ENCODE measurements around the gene MPV17L2. TPM values are rescaled to one million over a fixed set of nuclear protein-coding genes. Genes with fewer than 3 reads are reported as not detected.

MPV17L2 gene
- total and polyA plus RNA-seq, 2 of the 4 experiments (the other 2 are of a cell fraction) = 7.2 to 19.5 TPM

DNA sequence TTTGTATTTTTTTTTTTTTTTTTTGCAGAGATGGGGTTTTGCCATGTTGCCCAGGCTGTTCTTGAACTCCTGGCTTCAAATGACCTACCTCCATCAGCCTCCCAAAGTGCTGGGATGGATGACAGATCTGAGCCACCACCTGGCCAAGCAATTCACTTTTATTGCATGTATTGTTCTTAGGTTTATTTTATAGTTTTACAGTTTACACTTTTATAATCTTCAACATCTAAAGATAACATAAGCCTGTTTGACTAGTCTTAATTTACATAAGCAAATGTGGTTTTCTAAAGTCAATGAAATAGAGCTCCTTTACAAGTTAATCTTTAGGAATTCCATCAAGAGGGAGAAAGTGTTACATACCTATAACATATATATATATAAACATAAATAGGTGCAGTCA is 9.5 kb upstream of the MPV17L2 start:
- Histone ChIP-seq H4K5ac (ENCODE audit: low read depth, low read length) (no peak overlapping the region), H4K20me1 (ENCODE audit: insufficient read depth, low read length) (no peaks in the 10 kb centered on the region), H3K36me3 (ENCODE audit: control insufficient read depth, insufficient read depth, low read length) (no peaks in the 10 kb centered on the region), H3K18ac (ENCODE audit: low read depth, low read length) (no peak overlapping the region), H3K4me3 (ENCODE audit: insufficient read depth, low read depth, low read length) (no peak overlapping the region), H2AK9ac (replicated peaks; ENCODE audit: low read depth, low read length, poor library complexity) (no peak overlapping the region), H3K9ac (ENCODE audit: low read depth, low read length) (no peak overlapping the region), H2AK5ac (ENCODE audit: low read depth, low read length) (no peak overlapping the region), H2AFZ (replicated peaks; ENCODE audit: low read length, poor library complexity) (no peak overlapping the region), H2BK15ac (ENCODE audit: low read depth, low read length) (no peak overlapping the region), H3K27ac (ENCODE audit: insufficient read depth, low read length) (no peak overlapping the region), H3K9me3 (ENCODE audit: control insufficient read depth, insufficient read depth, low read length) (no peaks in the 10 kb centered on the region), H3K27me3 (ENCODE audit: control insufficient read depth, insufficient read depth, low read length) (peaks cover 9% of the 10 kb centered on the region), H3K79me1 (ENCODE audit: low read depth in 1 of 2, low read length in 2 of 2) (no peaks in the 10 kb centered on the region), H3K4me1 (ENCODE audit: control insufficient read depth, insufficient read depth, low read length) (no peaks in the 10 kb centered on the region), H3K14ac (replicated peaks; ENCODE audit: low read depth, low read length) (no peak overlapping the region), H3K56ac (ENCODE audit: extremely low read depth, insufficient read depth, low read length) (no peak overlapping the region), H4K91ac (ENCODE audit: insufficient read depth, low read depth, low read length) (no peak overlapping the region), H4K8ac (ENCODE audit: low read depth in 2 of 2, low read length in 2 of 2) (no peak overlapping the region), H2BK20ac (ENCODE audit: low read depth, low read length) (no peak overlapping the region), H3K4me2 (ENCODE audit: low read depth, low read length) (no peak overlapping the region), H2BK120ac (ENCODE audit: low read depth, low read length) (no peak overlapping the region), H3K9me1 (ENCODE audit: insufficient read depth, low read length) (no peaks in the 10 kb centered on the region), H3K23ac (ENCODE audit: low read depth, low read length) (no peak overlapping the region), H3K4ac (ENCODE audit: low read depth, low read length) (no peak overlapping the region), H2BK5ac (ENCODE audit: low read depth, low read length, poor library complexity, severe bottlenecking) (no peak overlapping the region)
- DNase-seq (no peak), ATAC-seq (ENCODE audit: low read depth) (no peak)
- CTCF ChIA-PET = no interaction called here
- in situ Hi-C loops (cut with MboI; ENCODE audit: low sequenced_read_pairs) = no loop called here
- TF ChIP-seq MXI1 (IDR thresholded peaks at IDR 0.05; ENCODE audit: borderline replicate concordance, low read depth, low read length) (no peak), CHD1 (IDR thresholded peaks at IDR 0.05; ENCODE audit: low read depth, low read length) (no peak), MAZ (IDR thresholded peaks at IDR 0.05; ENCODE audit: borderline replicate concordance, low read depth, low read length) (no peak), MAFK (IDR thresholded peaks at IDR 0.05; ENCODE audit: low read depth, low read length) (no peak), RCOR1 (IDR thresholded peaks at IDR 0.05; ENCODE audit: insufficient replicate concordance, low read length) (no peak), FOS (IDR thresholded peaks at IDR 0.05; ENCODE audit: low read depth, low read length) (no peak), POLR2A (IDR thresholded peaks at IDR 0.05; ENCODE audit: low read depth, low read length) (no peak), CEBPB (IDR thresholded peaks at IDR 0.05; ENCODE audit: low read depth, low read length) (no peak), NFE2L2 (IDR thresholded peaks at IDR 0.05; ENCODE audit: low read depth, low read length) (no peak), RFX5 (IDR thresholded peaks at IDR 0.05; ENCODE audit: low read depth, low read length) (no peak), RAD21 (IDR thresholded peaks at IDR 0.05; ENCODE audit: low read length) (no peak), BHLHE40 (IDR thresholded peaks at IDR 0.05; ENCODE audit: low read depth, low read length) (no peak), SMC3 (IDR thresholded peaks at IDR 0.05; ENCODE audit: low read depth, low read length) (no peak)
- TF ChIP-seq, protein P1, sequence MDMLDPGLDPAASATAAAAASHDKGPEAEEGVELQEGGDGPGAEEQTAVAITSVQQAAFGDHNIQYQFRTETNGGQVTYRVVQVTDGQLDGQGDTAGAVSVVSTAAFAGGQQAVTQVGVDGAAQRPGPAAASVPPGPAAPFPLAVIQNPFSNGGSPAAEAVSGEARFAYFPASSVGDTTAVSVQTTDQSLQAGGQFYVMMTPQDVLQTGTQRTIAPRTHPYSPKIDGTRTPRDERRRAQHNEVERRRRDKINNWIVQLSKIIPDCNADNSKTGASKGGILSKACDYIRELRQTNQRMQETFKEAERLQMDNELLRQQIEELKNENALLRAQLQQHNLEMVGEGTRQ (IDR thresholded peaks at IDR 0.05; ENCODE audit: low read depth, low read length) = no peak
- TF ChIP-seq, protein P2, sequence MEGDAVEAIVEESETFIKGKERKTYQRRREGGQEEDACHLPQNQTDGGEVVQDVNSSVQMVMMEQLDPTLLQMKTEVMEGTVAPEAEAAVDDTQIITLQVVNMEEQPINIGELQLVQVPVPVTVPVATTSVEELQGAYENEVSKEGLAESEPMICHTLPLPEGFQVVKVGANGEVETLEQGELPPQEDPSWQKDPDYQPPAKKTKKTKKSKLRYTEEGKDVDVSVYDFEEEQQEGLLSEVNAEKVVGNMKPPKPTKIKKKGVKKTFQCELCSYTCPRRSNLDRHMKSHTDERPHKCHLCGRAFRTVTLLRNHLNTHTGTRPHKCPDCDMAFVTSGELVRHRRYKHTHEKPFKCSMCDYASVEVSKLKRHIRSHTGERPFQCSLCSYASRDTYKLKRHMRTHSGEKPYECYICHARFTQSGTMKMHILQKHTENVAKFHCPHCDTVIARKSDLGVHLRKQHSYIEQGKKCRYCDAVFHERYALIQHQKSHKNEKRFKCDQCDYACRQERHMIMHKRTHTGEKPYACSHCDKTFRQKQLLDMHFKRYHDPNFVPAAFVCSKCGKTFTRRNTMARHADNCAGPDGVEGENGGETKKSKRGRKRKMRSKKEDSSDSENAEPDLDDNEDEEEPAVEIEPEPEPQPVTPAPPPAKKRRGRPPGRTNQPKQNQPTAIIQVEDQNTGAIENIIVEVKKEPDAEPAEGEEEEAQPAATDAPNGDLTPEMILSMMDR (conservative IDR thresholded peaks at IDR 0.05; ENCODE audit: low read depth, low read length) = no peak
- TF ChIP-seq, protein P3, sequence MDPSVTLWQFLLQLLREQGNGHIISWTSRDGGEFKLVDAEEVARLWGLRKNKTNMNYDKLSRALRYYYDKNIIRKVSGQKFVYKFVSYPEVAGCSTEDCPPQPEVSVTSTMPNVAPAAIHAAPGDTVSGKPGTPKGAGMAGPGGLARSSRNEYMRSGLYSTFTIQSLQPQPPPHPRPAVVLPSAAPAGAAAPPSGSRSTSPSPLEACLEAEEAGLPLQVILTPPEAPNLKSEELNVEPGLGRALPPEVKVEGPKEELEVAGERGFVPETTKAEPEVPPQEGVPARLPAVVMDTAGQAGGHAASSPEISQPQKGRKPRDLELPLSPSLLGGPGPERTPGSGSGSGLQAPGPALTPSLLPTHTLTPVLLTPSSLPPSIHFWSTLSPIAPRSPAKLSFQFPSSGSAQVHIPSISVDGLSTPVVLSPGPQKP (IDR thresholded peaks at IDR 0.05; ENCODE audit: borderline replicate concordance, low read depth, low read length) = no peak
- POLR2A ChIA-PET (ENCODE audit: unreplicated experiment) = no interaction called here
- intact Hi-C loops (cut with micrococcal nuclease) = no loop called here
- BruUV-seq (replicated peaks) = no TSS peak
- dilution Hi-C loops (cut with HindIII; ENCODE audit: low sequenced_read_pairs, unreplicated experiment) = no loop called here

Data from IMR-90 (cell line).